OCI-LY7 (cell line): ENCODE results near the gene KRT9.

Experiments used
- EZH2phosphoT487 ChIP-seq: fragments of 200-600 bp; sonication (generic); IDR thresholded peaks from 2 replicates; pipeline ENCODE4 v1.6.1; 2018; ENCODE audit warnings: low read depth, borderline replicate concordance, mild to moderate bottlenecking, mixed run types, antibody characterized with exemption, low read length, moderate library complexity, mixed read lengths
- TF ChIP-seq, protein P1 (sequence below): fragments of 200-600 bp; sonication (generic); conservative IDR thresholded peaks from 2 replicates; pipeline ENCODE4 v1.5.1; 2014; ENCODE audit warnings: mild to moderate bottlenecking, antibody characterized with exemption, low read length, moderate library complexity, mixed read lengths

DNA sequence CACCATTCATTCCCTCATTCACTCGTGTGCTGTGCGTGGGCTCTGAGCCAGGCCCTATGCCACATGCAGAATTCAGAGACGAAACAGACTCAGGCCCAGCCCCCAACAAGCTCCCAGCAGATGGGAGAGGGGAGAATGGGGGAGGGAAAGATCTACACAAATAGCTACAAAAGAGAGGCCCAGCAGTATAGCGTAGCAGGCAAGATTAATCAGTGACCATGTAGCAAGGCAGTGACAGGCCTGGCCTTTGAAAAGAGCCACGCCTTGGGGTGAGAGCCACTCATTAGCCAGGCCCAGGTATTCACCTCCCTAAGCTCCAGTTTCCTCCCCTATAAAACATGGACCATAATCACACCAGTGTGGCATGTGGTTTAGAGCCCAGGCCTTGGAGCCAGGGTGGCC, 27.4 kb downstream of the KRT9 start:
- TF ChIP-seq, protein P1, sequence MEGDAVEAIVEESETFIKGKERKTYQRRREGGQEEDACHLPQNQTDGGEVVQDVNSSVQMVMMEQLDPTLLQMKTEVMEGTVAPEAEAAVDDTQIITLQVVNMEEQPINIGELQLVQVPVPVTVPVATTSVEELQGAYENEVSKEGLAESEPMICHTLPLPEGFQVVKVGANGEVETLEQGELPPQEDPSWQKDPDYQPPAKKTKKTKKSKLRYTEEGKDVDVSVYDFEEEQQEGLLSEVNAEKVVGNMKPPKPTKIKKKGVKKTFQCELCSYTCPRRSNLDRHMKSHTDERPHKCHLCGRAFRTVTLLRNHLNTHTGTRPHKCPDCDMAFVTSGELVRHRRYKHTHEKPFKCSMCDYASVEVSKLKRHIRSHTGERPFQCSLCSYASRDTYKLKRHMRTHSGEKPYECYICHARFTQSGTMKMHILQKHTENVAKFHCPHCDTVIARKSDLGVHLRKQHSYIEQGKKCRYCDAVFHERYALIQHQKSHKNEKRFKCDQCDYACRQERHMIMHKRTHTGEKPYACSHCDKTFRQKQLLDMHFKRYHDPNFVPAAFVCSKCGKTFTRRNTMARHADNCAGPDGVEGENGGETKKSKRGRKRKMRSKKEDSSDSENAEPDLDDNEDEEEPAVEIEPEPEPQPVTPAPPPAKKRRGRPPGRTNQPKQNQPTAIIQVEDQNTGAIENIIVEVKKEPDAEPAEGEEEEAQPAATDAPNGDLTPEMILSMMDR = no peak
- TF ChIP-seq EZH2phosphoT487 = no peak
